ENCODE data around the gene SNHG17.

SNHG17 gene

GRCh38 chr20:38426006-38426897 lies 8.9 kb downstream of the SNHG17 start:
- Histone ChIP-seq H2AK5ac (ENCODE audit: low read length) (no peak overlapping the region), H3K4me1 (ENCODE audit: control insufficient read depth in 1 of 2, insufficient read depth in 2 of 2, low read length in 2 of 2) (no peaks in the 10 kb centered on the region), H2BK5ac (ENCODE audit: low read depth, low read length, poor library complexity) (no peak overlapping the region), H3K18ac (ENCODE audit: low read length) (no peak overlapping the region), H3K27me3 (ENCODE audit: insufficient read depth, low read length) (no peaks in the 10 kb centered on the region), H3K4ac (ENCODE audit: low read depth, low read length) (no peak overlapping the region), H4K91ac (ENCODE audit: low read depth, low read length) (no peak overlapping the region), H3K9ac (ENCODE audit: low read length) (no peak overlapping the region), H4K8ac (ENCODE audit: low read depth, low read length) (no peak overlapping the region), H2BK12ac (ENCODE audit: low read length) (no peak overlapping the region), H2BK120ac (ENCODE audit: insufficient read depth, low read length, poor library complexity) (no peak overlapping the region), H3K4me3 (ENCODE audit: low read depth, low read length) (no peak overlapping the region), H3K9me3 (ENCODE audit: insufficient read depth, low read depth, low read length) (peaks cover 2% of the 10 kb centered on the region), H2AFZ (ENCODE audit: insufficient read depth, low read length, poor library complexity) (no peak overlapping the region), H3K79me2 (ENCODE audit: control insufficient read depth, insufficient read depth, low read length, poor library complexity) (no peaks in the 10 kb centered on the region), H3K27ac (ENCODE audit: low read depth, low read length) (no peak overlapping the region), H3K4me2 (ENCODE audit: low read length) (no peak overlapping the region), H4K12ac (ENCODE audit: low read depth, low read length) (no peak overlapping the region), H3K79me1 (ENCODE audit: low read length) (no peaks in the 10 kb centered on the region), H3K36me3 (ENCODE audit: control insufficient read depth in 1 of 2, insufficient read depth in 2 of 2, low read length in 2 of 2) (peaks cover 79 to 92% of the 10 kb centered on the region in 2 experiments), H3K14ac (ENCODE audit: low read length) (no peak overlapping the region), H3K23ac (ENCODE audit: low read length) (no peak overlapping the region)
- DNase-seq, result no peak
- no CpG with 5 or more reads among the region's 15 CpGs for WGBS (ENCODE audit: extremely low coverage, insufficient coverage, insufficient read length)

- Histone ChIP-seq H3K4me1 (ENCODE audit: control insufficient read depth in 1 of 2, insufficient read depth in 2 of 2, low read length in 2 of 2) (no peaks in the 10 kb centered on the region), H4K91ac (ENCODE audit: low read depth, low read length) (no peak overlapping the region), H2AFZ (ENCODE audit: insufficient read depth, low read length, poor library complexity) (no peak overlapping the region), H4K8ac (ENCODE audit: low read depth, low read length) (no peak overlapping the region), H3K79me1 (ENCODE audit: low read length) (no peaks in the 10 kb centered on the region), H3K27me3 (ENCODE audit: insufficient read depth, low read length) (no peaks in the 10 kb centered on the region), H3K27ac (ENCODE audit: low read depth, low read length) (no peak overlapping the region), H3K36me3 (ENCODE audit: control insufficient read depth in 1 of 2, insufficient read depth in 2 of 2, low read length in 2 of 2) (peaks cover 81 to 95% of the 10 kb centered on the region in 2 experiments), H3K9ac (ENCODE audit: low read length) (no peak overlapping the region), H3K23ac (ENCODE audit: low read length) (no peak overlapping the region), H2BK120ac (ENCODE audit: insufficient read depth, low read length, poor library complexity) (no peak overlapping the region), H3K18ac (ENCODE audit: low read length) (no peak overlapping the region), H3K14ac (ENCODE audit: low read length) (no peak overlapping the region), H4K12ac (ENCODE audit: low read depth, low read length) (no peak overlapping the region), H3K4me3 (ENCODE audit: low read depth, low read length) (no peak overlapping the region), H3K79me2 (ENCODE audit: control insufficient read depth, insufficient read depth, low read length, poor library complexity) (no peaks in the 10 kb centered on the region), H3K4me2 (ENCODE audit: low read length) (no peak overlapping the region), H3K4ac (ENCODE audit: low read depth, low read length) (no peak overlapping the region), H3K9me3 (ENCODE audit: insufficient read depth, low read depth, low read length) (peaks cover 2% of the 10 kb centered on the region), H2BK5ac (ENCODE audit: low read depth, low read length, poor library complexity) (no peak overlapping the region), H2BK12ac (ENCODE audit: low read length) (no peak overlapping the region), H2AK5ac (ENCODE audit: low read length) (no peak overlapping the region)
- no peak for DNase-seq
- WGBS (ENCODE audit: extremely low coverage, insufficient coverage, insufficient read length), result no CpG with 5 or more reads among the region's 1 CpG
Measured at GRCh38 chr20:38424401-38424800, 10.7 kb downstream of the SNHG17 start.

- Histone ChIP-seq H2AK5ac (ENCODE audit: low read length) (no peak overlapping the region), H3K4me3 (ENCODE audit: low read depth, low read length) (no peak overlapping the region), H2BK120ac (ENCODE audit: insufficient read depth, low read length, poor library complexity) (no peak overlapping the region), H3K18ac (ENCODE audit: low read length) (no peak overlapping the region), H3K79me2 (ENCODE audit: control insufficient read depth, insufficient read depth, low read length, poor library complexity) (no peaks in the 10 kb centered on the region), H3K79me1 (ENCODE audit: low read length) (no peaks in the 10 kb centered on the region), H2BK5ac (ENCODE audit: low read depth, low read length, poor library complexity) (no peak overlapping the region), H3K36me3 (ENCODE audit: control insufficient read depth in 1 of 2, insufficient read depth in 2 of 2, low read length in 2 of 2) (peaks cover 79 to 94% of the 10 kb centered on the region in 2 experiments), H3K27me3 (ENCODE audit: insufficient read depth, low read length) (no peaks in the 10 kb centered on the region), H3K4me1 (ENCODE audit: control insufficient read depth in 1 of 2, insufficient read depth in 2 of 2, low read length in 2 of 2) (no peaks in the 10 kb centered on the region), H3K9ac (ENCODE audit: low read length) (no peak overlapping the region), H3K27ac (ENCODE audit: low read depth, low read length) (no peak overlapping the region), H2AFZ (ENCODE audit: insufficient read depth, low read length, poor library complexity) (no peak overlapping the region), H3K23ac (ENCODE audit: low read length) (no peak overlapping the region), H3K9me3 (ENCODE audit: insufficient read depth, low read depth, low read length) (peaks cover 2% of the 10 kb centered on the region), H3K4ac (ENCODE audit: low read depth, low read length) (no peak overlapping the region), H3K14ac (ENCODE audit: low read length) (no peak overlapping the region), H4K8ac (ENCODE audit: low read depth, low read length) (no peak overlapping the region), H3K4me2 (ENCODE audit: low read length) (no peak overlapping the region), H4K91ac (ENCODE audit: low read depth, low read length) (no peak overlapping the region), H2BK12ac (ENCODE audit: low read length) (no peak overlapping the region), H4K12ac (ENCODE audit: low read depth, low read length) (no peak overlapping the region)
- DNase-seq, result no peak
- WGBS (ENCODE audit: extremely low coverage, insufficient coverage, insufficient read length), result no CpG with 5 or more reads among the region's 4 CpGs
Measured at GRCh38 chr20:38423541-38423940, 11.6 kb downstream of the SNHG17 start.

- Histone ChIP-seq H3K4me3 (ENCODE audit: low read depth, low read length) (no peak overlapping the region), H3K27ac (ENCODE audit: low read depth, low read length) (no peak overlapping the region), H4K12ac (ENCODE audit: low read depth, low read length) (no peak overlapping the region), H3K23ac (ENCODE audit: low read length) (no peak overlapping the region), H3K9me3 (ENCODE audit: insufficient read depth, low read depth, low read length) (peaks cover 2% of the 10 kb centered on the region), H2BK12ac (ENCODE audit: low read length) (no peak overlapping the region), H3K79me1 (ENCODE audit: low read length) (no peaks in the 10 kb centered on the region), H2BK120ac (ENCODE audit: insufficient read depth, low read length, poor library complexity) (no peak overlapping the region), H2AFZ (ENCODE audit: insufficient read depth, low read length, poor library complexity) (no peak overlapping the region), H4K91ac (ENCODE audit: low read depth, low read length) (no peak overlapping the region), H3K36me3 (ENCODE audit: control insufficient read depth in 1 of 2, insufficient read depth in 2 of 2, low read length in 2 of 2) (peaks cover 66 to 83% of the 10 kb centered on the region in 2 experiments), H3K4me2 (ENCODE audit: low read length) (no peak overlapping the region), H3K18ac (ENCODE audit: low read length) (no peak overlapping the region), H3K4ac (ENCODE audit: low read depth, low read length) (no peak overlapping the region), H2AK5ac (ENCODE audit: low read length) (no peak overlapping the region), H2BK5ac (ENCODE audit: low read depth, low read length, poor library complexity) (no peak overlapping the region), H3K27me3 (ENCODE audit: insufficient read depth, low read length) (no peaks in the 10 kb centered on the region), H3K79me2 (ENCODE audit: control insufficient read depth, insufficient read depth, low read length, poor library complexity) (no peaks in the 10 kb centered on the region), H3K14ac (ENCODE audit: low read length) (no peak overlapping the region), H4K8ac (ENCODE audit: low read depth, low read length) (no peak overlapping the region), H3K9ac (ENCODE audit: low read length) (peak overlapping the region; percentile 29), H3K4me1 (ENCODE audit: control insufficient read depth in 1 of 2, insufficient read depth in 2 of 2, low read length in 2 of 2) (no peaks in the 10 kb centered on the region)
- no CpG with 5 or more reads among the region's 10 CpGs for WGBS (ENCODE audit: extremely low coverage, insufficient coverage, insufficient read length)
- no peak for DNase-seq
Measured at GRCh38 chr20:38421915-38422314, 13.2 kb downstream of the SNHG17 start.
